Measurements from ENCODE around the gene PPP3CA.

- TF ChIP-seq EZH2phosphoT487 (IDR thresholded peaks at IDR 0.05; ENCODE audit: insufficient read depth, low read depth) (no peak), EZH2 (IDR thresholded peaks at IDR 0.05; ENCODE audit: insufficient read depth, poor library complexity, severe bottlenecking) (no peak)
Observed at GRCh38 chr4:101163936-101164335, 183.4 kb downstream of the PPP3CA start.
